ENCODE data around the gene AGRP.
A peak's percentile ranks its signal among the peaks of the same experiment; 100 is the strongest.

Gene AGRP

GRCh38 chr16:67480833-67481560 lies 2.4 kb downstream of the AGRP start, which contains the start of gene ATP6V0D1:
Gene ATP6V0D1, minus strand, starts transcription at chr16:67481157. Its CDS starts 71 bp downstream, at chr16:67481086.
- TF ChIP-seq CTCF (conservative IDR thresholded peaks at IDR 0.05): peak; percentile 86
- peak within 1 kb of the TSS; percentile 77 for H3K27ac ChIP-seq

- no peak for TF ChIP-seq CTCF (conservative IDR thresholded peaks at IDR 0.05)
- H3K27ac ChIP-seq: no peak overlapping the region
Observed at GRCh38 chr16:67477960-67478554, 5.3 kb downstream of the AGRP start.

- no peak for TF ChIP-seq CTCF (conservative IDR thresholded peaks at IDR 0.05)
- no peak overlapping the region for H3K27ac ChIP-seq
Observed at GRCh38 chr16:67474551-67475455, 8.5 kb downstream of the AGRP start.

GRCh38 chr16:67471758-67472384 lies 11.5 kb downstream of the AGRP start:
- peak overlapping the region; percentile 58 for H3K27ac ChIP-seq
- no peak for TF ChIP-seq CTCF (conservative IDR thresholded peaks at IDR 0.05)

- TF ChIP-seq CTCF (conservative IDR thresholded peaks at IDR 0.05): no peak
- peak overlapping the region; percentile 58 for H3K27ac ChIP-seq
Observed at GRCh38 chr16:67470359-67470758, 13.0 kb downstream of the AGRP start.

- no peak for TF ChIP-seq CTCF (conservative IDR thresholded peaks at IDR 0.05)
- no peak overlapping the region for H3K27ac ChIP-seq
Observed at GRCh38 chr16:67468731-67469130, 14.6 kb downstream of the AGRP start.
